Measurements from ENCODE around the gene TRIM28.

GRCh38 chr19:58497634-58498170, 46.2 kb upstream of the TRIM28 start:
- TF ChIP-seq, protein P1, sequence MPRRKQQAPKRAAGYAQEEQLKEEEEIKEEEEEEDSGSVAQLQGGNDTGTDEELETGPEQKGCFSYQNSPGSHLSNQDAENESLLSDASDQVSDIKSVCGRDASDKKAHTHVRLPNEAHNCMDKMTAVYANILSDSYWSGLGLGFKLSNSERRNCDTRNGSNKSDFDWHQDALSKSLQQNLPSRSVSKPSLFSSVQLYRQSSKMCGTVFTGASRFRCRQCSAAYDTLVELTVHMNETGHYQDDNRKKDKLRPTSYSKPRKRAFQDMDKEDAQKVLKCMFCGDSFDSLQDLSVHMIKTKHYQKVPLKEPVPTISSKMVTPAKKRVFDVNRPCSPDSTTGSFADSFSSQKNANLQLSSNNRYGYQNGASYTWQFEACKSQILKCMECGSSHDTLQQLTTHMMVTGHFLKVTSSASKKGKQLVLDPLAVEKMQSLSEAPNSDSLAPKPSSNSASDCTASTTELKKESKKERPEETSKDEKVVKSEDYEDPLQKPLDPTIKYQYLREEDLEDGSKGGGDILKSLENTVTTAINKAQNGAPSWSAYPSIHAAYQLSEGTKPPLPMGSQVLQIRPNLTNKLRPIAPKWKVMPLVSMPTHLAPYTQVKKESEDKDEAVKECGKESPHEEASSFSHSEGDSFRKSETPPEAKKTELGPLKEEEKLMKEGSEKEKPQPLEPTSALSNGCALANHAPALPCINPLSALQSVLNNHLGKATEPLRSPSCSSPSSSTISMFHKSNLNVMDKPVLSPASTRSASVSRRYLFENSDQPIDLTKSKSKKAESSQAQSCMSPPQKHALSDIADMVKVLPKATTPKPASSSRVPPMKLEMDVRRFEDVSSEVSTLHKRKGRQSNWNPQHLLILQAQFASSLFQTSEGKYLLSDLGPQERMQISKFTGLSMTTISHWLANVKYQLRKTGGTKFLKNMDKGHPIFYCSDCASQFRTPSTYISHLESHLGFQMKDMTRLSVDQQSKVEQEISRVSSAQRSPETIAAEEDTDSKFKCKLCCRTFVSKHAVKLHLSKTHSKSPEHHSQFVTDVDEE (CRISPR knock-in tag; IDR thresholded peaks at IDR 0.05) = no peak
- no peak for TF ChIP-seq PATZ1 (CRISPR knock-in tag; IDR thresholded peaks at IDR 0.05; ENCODE audit: borderline replicate concordance)

Data from SK-N-SH treated with all-trans-retinoic acid at 6 μM for 48 hours (cell line).